HepG2 (cell line): ENCODE data around the gene DNASE2. TPM values are rescaled to one million over a fixed set of nuclear protein-coding genes. Genes with fewer than 3 reads are reported as not detected.

Experiments
- ARHGAP35 ChIP-seq: sonication (generic); formaldehyde crosslinking; IDR thresholded peaks from 2 replicates; pipeline ENCODE4 v1.9.0; 2022; ENCODE audit warnings: mild to moderate bottlenecking, inconsistent platforms, moderate library complexity, missing genetic modification reagents, borderline replicate concordance
- ARNT2 ChIP-seq: sonication (generic); formaldehyde crosslinking; IDR thresholded peaks from 2 replicates; pipeline ENCODE4 v1.8.0; 2022; ENCODE audit warnings: mild to moderate bottlenecking, low read depth, missing genetic modification reagents, moderate library complexity
- ATF7 ChIP-seq, 2 experiments: fragments of 450-650 bp in 1 of 2; sonication (generic) in 1 of 2; formaldehyde crosslinking in 1 of 2; IDR thresholded peaks; 2 replicates each; pipeline versions ENCODE4 v1.4.0 to v1.6.1; 2016 to 2020; ENCODE audit warnings: antibody characterized with exemption in 1 of 2, mild to moderate bottlenecking in 1 of 2, missing genetic modification reagents in 1 of 2
- ATF7-NPFF ChIP-seq: sonication (generic); formaldehyde crosslinking; IDR thresholded peaks from 2 replicates; pipeline ENCODE4 v1.8.1; 2023; ENCODE audit warnings: mild to moderate bottlenecking, low read depth, missing genetic modification reagents, moderate library complexity
- BRD4 ChIP-seq: sonication (generic); formaldehyde crosslinking; IDR thresholded peaks from 2 replicates; pipeline ENCODE4 v1.4.0; 2020; ENCODE audit warnings: missing genetic modification reagents
- ESRRA ChIP-seq: sonication (generic); formaldehyde crosslinking; IDR thresholded peaks from 2 replicates; pipeline ENCODE4 v1.5.1; 2020; ENCODE audit warnings: mild to moderate bottlenecking, low read depth, missing genetic modification reagents
- ETV6 ChIP-seq: sonication (generic); formaldehyde crosslinking; conservative IDR thresholded peaks from 2 replicates; pipeline ENCODE4 v1.4.0; 2020; ENCODE audit warnings: missing genetic modification reagents
- GLI4 ChIP-seq: sonication (generic); formaldehyde crosslinking; IDR thresholded peaks from 2 replicates; pipeline ENCODE4 v1.5.1; 2020; ENCODE audit warnings: missing genetic modification reagents, mild to moderate bottlenecking, moderate library complexity, borderline replicate concordance
- HOXA9 ChIP-seq: sonication (generic); formaldehyde crosslinking; IDR thresholded peaks from 2 replicates; pipeline ENCODE4 v1.8.1; 2022; ENCODE audit warnings: missing genetic modification reagents, mild to moderate bottlenecking, moderate library complexity, borderline replicate concordance
- JDP2 ChIP-seq: sonication (generic); formaldehyde crosslinking; IDR thresholded peaks from 2 replicates; pipeline ENCODE4 v1.8.1; 2022; ENCODE audit warnings: missing genetic modification reagents, borderline replicate concordance
- KAT2B ChIP-seq: fragments of 150-350 bp; IDR thresholded peaks from 2 replicates; pipeline ENCODE4 v1.6.1; 2014; ENCODE audit warnings: low read depth, low read length, borderline replicate concordance
- NCOR1 ChIP-seq: fragments of 200-600 bp; sonication (generic); IDR thresholded peaks from 2 replicates; pipeline ENCODE4 v1.7.0; 2017; ENCODE audit warnings: antibody characterized with exemption, low read length, borderline replicate concordance
- RELA ChIP-seq: sonication (generic); formaldehyde crosslinking; IDR thresholded peaks from 2 replicates; pipeline ENCODE4 v1.4.0; 2020; ENCODE audit warnings: missing genetic modification reagents
- SKI ChIP-seq: fragments of 450-650 bp; IDR thresholded peaks from one replicate; pipeline ENCODE4 v1.6.1; 2018; ENCODE audit warnings: mild to moderate bottlenecking; ENCODE audit not compliant: partially characterized antibody
- TFDP1 ChIP-seq: IDR thresholded peaks from 2 replicates; pipeline ENCODE4 v1.6.1; 2016; ENCODE audit warnings: missing compliant biosample characterization, missing genetic modification reagents, borderline replicate concordance
- UBTF ChIP-seq: sonication (generic); formaldehyde crosslinking; IDR thresholded peaks from 2 replicates; pipeline ENCODE4 v1.4.0; 2020; ENCODE audit warnings: mild to moderate bottlenecking, missing genetic modification reagents
- XBP1 ChIP-seq: sonication (generic); formaldehyde crosslinking; IDR thresholded peaks from 2 replicates; pipeline ENCODE4 v1.5.0; 2020; ENCODE audit warnings: missing genetic modification reagents
- YEATS2 ChIP-seq: sonication (generic); formaldehyde crosslinking; IDR thresholded peaks from 2 replicates; pipeline ENCODE4 v1.4.0; 2020; ENCODE audit warnings: missing genetic modification reagents, borderline replicate concordance
- ZBTB1 ChIP-seq: sonication (generic); formaldehyde crosslinking; IDR thresholded peaks from 2 replicates; pipeline ENCODE4 v1.4.0; 2020; ENCODE audit warnings: missing genetic modification reagents, borderline replicate concordance
- ZBTB49 ChIP-seq: sonication (generic); formaldehyde crosslinking; IDR thresholded peaks from 2 replicates; pipeline ENCODE4 v1.4.0; 2020; ENCODE audit warnings: missing genetic modification reagents, borderline replicate concordance
- ZNF143 ChIP-seq: sonication (generic); formaldehyde crosslinking; IDR thresholded peaks from 2 replicates; pipeline ENCODE4 v1.4.0; 2020; ENCODE audit warnings: missing genetic modification reagents
- ZNF225 ChIP-seq: sonication (generic); formaldehyde crosslinking; IDR thresholded peaks from 2 replicates; pipeline ENCODE4 v1.4.0; 2020; ENCODE audit warnings: mild to moderate bottlenecking, missing genetic modification reagents
- ZNF572 ChIP-seq: sonication (generic); formaldehyde crosslinking; IDR thresholded peaks from 2 replicates; pipeline ENCODE4 v1.5.1; 2020; ENCODE audit warnings: mild to moderate bottlenecking, missing genetic modification reagents
- ZNF713 ChIP-seq: sonication (generic); formaldehyde crosslinking; IDR thresholded peaks from 2 replicates; pipeline ENCODE4 v1.4.0; 2020; ENCODE audit warnings: mild to moderate bottlenecking, missing genetic modification reagents
- polyA plus RNA-seq, 8 experiments: library from polyadenylated mRNA; depleted of rRNA in 3 of 8; stranded (reverse) in 7 of 8; unstranded in 1 of 8; fragments of >200 nt; fragmentation: Illumina TruSeq in 4 of 8; extraction: Trizol in 4 of 8; gene quantifications; 2 replicates each; pipeline versions ENCODE4 v1.2.1 to v1.2.3, GENCODE V29; 2011 to 2016; ENCODE audit warnings: low read depth in 4 of 8, missing spikeins in 1 of 8, mixed read lengths in 1 of 8; ENCODE audit not compliant: insufficient read depth in 1 of 8
- total RNA-seq, 5 experiments: library from RNA; depleted of rRNA; stranded (reverse); fragments of >200 nt; fragmentation: Illumina TruSeq; extraction: Trizol; gene quantifications; 2 replicates each; pipeline ENCODE4 v1.2.3, GENCODE V29; 2016; ENCODE audit warnings: low read depth in 1 of 5

Gene DNASE2
- total and polyA plus RNA-seq, 2 of the 13 experiments (the other 11 are each of a cell fraction or from before 2014, with no cell fraction given): 7.5 to 16.2 TPM

- TF ChIP-seq ZBTB49 (CRISPR knock-in tag): no peak
- no peak for TF ChIP-seq ESRRA (CRISPR knock-in tag)
- TF ChIP-seq HOXA9 (CRISPR knock-in tag): no peak
- 0 out of 2 replicates have a peak, but pooled peaks have one; percentile 34 for TF ChIP-seq TFDP1
- no peak for TF ChIP-seq KAT2B
- no peak for TF ChIP-seq YEATS2 (CRISPR knock-in tag)
- no peak for TF ChIP-seq ZNF713 (CRISPR knock-in tag)
- no peak for TF ChIP-seq ETV6
- TF ChIP-seq ATF7-NPFF (CRISPR knock-in tag): 0 out of 2 replicates have a peak, but pooled peaks have one; percentile 28
- TF ChIP-seq NCOR1: no peak
- TF ChIP-seq ARNT2 (CRISPR knock-in tag): peak; percentile 69; the same call in 1 of the 2 replicates
- TF ChIP-seq UBTF (CRISPR knock-in tag): peak; percentile 50; the same call in 1 of the 2 replicates
- TF ChIP-seq JDP2 (CRISPR knock-in tag): no peak
- no peak for TF ChIP-seq ZNF143 (CRISPR knock-in tag)
- TF ChIP-seq XBP1 (CRISPR knock-in tag): no peak
- TF ChIP-seq ARHGAP35: no peak; the same call in 1 of the 2 replicates
- no peak for TF ChIP-seq ZNF572 (CRISPR knock-in tag)
- TF ChIP-seq RELA (CRISPR knock-in tag): no peak
- no peak for TF ChIP-seq BRD4 (CRISPR knock-in tag)
- TF ChIP-seq ZBTB1: no peak
- TF ChIP-seq SKI: no peak
- TF ChIP-seq ZNF225 (CRISPR knock-in tag): no peak
- TF ChIP-seq ATF7 (IDR thresholded peaks at IDR 0.05): no peak
- no peak for TF ChIP-seq ATF7 (CRISPR knock-in tag; IDR thresholded peaks at IDR 0.05)
- no peak for TF ChIP-seq GLI4
Observed at GRCh38 chr19:12847159-12848139, 33.8 kb downstream of the DNASE2 start (continued).
